ENCODE data around the gene CTSE. TPM values are rescaled to one million over a fixed set of nuclear protein-coding genes. Genes with fewer than 3 reads are reported as not detected.
A peak's percentile ranks its signal among the peaks of the same experiment; 100 is the strongest.
"Not testable (repeated sequence)": the region's sequence is repeated elsewhere in the genome, so short reads cannot be mapped to it uniquely, and the experiment has no call there.

CTSE gene
- total RNA-seq, 2 experiments from 2014 or later = not detected

- Mint-ChIP-seq H3K4me1 (peaks cover 13% of the 10 kb centered on the region), H3K27me3 (peaks cover 9% of the 10 kb centered on the region), H3K36me3 (ENCODE audit: low read depth) (no peaks in the 10 kb centered on the region), H3K9me3 (peaks cover 6% of the 10 kb centered on the region), H3K4me3 (no peak overlapping the region), H3K27ac (no peak overlapping the region)
- peak; percentile 11 for DNase-seq
- ChIA-PET CTCF (no interaction called here), POLR2A (no interaction called here)
Measured at GRCh38 chr1:206004826-206005225, 18.9 kb downstream of the CTSE start.

DNA sequence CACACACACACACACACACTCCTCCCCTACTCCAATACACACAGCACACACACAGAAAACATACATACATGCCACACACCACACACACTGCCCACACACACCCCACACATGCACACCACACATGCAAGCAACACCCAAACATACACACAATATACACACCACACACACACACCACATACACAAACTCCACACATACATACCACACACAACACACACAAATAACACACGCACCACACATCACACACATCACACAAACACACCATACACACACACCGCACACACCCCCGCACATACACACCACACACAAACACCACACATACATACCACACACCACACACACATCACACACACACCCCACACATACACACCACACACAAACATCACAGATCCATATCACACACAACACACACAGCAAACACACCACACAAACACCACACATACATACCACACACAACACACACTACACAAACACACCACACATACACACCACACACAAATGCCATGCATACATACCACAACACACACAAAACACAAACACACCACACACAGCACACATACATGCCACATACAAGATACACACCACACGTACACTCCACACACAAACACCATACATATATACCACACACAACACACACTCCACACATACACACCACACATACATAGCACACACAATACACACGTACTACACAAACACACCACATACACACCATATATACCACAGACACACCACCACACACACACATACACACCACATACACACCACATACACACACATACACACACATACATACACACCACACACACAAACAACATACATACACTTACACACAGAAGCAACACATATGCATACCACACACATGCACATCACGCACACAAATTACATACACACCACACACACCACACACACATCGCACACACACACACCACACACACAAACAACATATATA, 19.6 kb downstream of the CTSE start:
- no peak overlapping the region for H3K27ac Mint-ChIP-seq
- DNase-seq = peak; percentile 8
- CTCF ChIA-PET = interaction anchor here (1.0 kb wide), 1 partner anchor 27 kb away, joined by 5 read pairs; no protein-coding TSS in a partner anchor
- H3K4me1 Mint-ChIP-seq = peaks cover 13% of the 10 kb centered on the region
- H3K36me3 Mint-ChIP-seq (ENCODE audit: low read depth) = no peaks in the 10 kb centered on the region
- H3K4me3 Mint-ChIP-seq = no peak overlapping the region
- H3K9me3 Mint-ChIP-seq = peaks cover 6% of the 10 kb centered on the region
- POLR2A ChIA-PET = no interaction called here
- H3K27me3 Mint-ChIP-seq = peaks cover 9% of the 10 kb centered on the region

DNA sequence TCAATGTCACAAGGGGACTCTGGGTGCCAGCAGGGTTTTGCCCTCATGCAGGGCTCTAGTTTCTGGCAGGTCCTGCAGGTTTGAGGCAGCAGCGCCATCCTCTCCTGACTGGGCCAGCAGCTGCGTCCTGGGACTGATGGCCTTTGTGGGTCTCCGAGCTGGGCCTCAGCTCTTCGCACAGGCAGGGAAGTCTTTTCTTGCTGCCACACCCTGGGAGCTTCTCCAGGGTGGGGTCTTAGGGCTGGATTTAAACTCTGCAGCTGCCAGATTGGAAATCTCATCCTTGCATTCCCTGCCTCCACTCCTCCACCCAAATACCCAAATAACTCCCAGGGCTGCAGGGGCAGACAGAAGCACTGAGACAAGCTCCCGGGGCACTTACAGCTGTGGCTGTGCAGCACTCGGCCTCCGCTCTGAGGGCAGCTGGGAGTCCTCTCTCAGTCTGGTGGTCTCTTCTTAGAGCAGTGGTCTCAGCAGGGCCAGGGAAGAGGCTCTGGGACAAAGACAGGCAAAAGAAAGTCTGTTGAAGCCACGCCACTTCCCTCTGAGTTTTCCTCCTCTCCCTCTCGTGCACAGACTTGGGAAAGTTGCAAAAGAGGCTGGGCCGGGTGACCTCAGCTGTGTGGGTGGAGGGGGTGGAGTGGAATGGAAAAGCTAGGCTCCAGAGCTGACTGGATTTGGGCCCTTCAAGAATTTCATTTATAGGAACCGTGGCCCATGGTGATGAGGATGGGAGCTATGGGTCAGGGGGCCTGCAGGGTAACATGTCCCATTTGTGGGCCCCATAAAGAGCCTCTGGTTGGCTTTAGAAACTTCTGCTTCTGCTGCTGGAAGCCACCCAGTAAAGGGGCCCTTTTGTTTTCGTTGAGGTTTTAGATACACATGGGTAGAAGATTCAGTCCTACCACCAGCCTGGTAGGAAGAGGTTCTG, 20.6 kb downstream of the CTSE start, which contains the start of gene RAB7B:
Gene RAB7B, minus strand, starts transcription at position 525 of the 931 bp plus-strand sequence. CDS start 9,260 bp downstream, outside the sequence.
- POLR2A ChIA-PET = no interaction called here
- DNase-seq = peak; percentile 11
- H3K27me3 Mint-ChIP-seq = peaks cover 9% of the 10 kb centered on the region

GRCh38 chr1:206002160-206002559, 21.5 kb downstream of the CTSE start:
- Mint-ChIP-seq H3K4me3 (no peak overlapping the region), H3K27me3 (peaks cover 16% of the 10 kb centered on the region), H3K4me1 (peaks cover 13% of the 10 kb centered on the region), H3K36me3 (ENCODE audit: low read depth) (no peaks in the 10 kb centered on the region), H3K27ac (no peak overlapping the region), H3K9me3 (peaks cover 6% of the 10 kb centered on the region)
- CTCF ChIA-PET = no interaction called here
- POLR2A ChIA-PET = no interaction called here
- DNase-seq = peak; percentile 11

More for the DNA sequence above, 20.6 kb downstream of the CTSE start, which contains the start of gene RAB7B:
- Mint-ChIP-seq H3K36me3 (ENCODE audit: low read depth) (no peaks in the 10 kb centered on the region), H3K9me3 (peaks cover 6% of the 10 kb centered on the region), H3K4me3 (no peak within 1 kb of the TSS), H3K4me1 (peaks cover 13% of the 10 kb centered on the region), H3K27ac (no peak within 1 kb of the TSS)
- CTCF ChIA-PET = interaction anchor here (1.0 kb wide), 1 partner anchor 26 kb away, joined by 5 read pairs; no protein-coding TSS in a partner anchor

DNA sequence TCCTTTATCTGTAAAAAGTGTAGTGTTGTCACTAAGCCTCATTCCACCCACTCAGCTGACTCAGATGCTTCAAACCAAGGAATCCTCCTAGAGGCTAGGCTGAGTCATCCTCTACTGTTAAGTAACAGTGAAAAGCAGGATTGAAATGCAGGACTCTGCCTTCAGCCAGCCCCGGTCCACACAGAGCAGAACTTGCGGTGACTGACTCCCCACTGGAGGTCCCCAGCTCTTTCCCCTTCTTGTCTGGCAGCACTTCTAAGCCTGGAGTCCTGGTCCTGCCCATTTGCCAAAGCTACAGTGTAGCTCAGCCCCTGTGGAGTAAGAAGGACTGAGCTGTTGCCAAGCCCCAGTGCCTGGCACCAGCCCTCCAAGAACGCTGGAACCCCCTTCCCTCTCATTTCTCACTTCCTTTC, 22.2 kb downstream of the CTSE start:
- Mint-ChIP-seq H3K36me3 (ENCODE audit: low read depth) (no peaks in the 10 kb centered on the region), H3K4me1 (peaks cover 13% of the 10 kb centered on the region), H3K9me3 (peaks cover 6% of the 10 kb centered on the region), H3K4me3 (no peak overlapping the region), H3K27ac (no peak overlapping the region), H3K27me3 (peaks cover 17% of the 10 kb centered on the region)
- ChIA-PET CTCF (interaction anchor here (2.3 kb wide), 1 partner anchor 24 kb away, joined by 9 read pairs; no protein-coding TSS in a partner anchor), POLR2A (no interaction called here)
- no peak for DNase-seq

GRCh38 chr1:206000641-206001339, 22.9 kb downstream of the CTSE start:
- H3K9me3 Mint-ChIP-seq = peaks cover 6% of the 10 kb centered on the region
- H3K36me3 Mint-ChIP-seq (ENCODE audit: low read depth) = no peaks in the 10 kb centered on the region
- ChIA-PET POLR2A (no interaction called here), CTCF (interaction anchor here (2.3 kb wide), 1 partner anchor 23 kb away, joined by 9 read pairs; no protein-coding TSS in a partner anchor)
- H3K27ac Mint-ChIP-seq = no peak overlapping the region
- H3K4me1 Mint-ChIP-seq = peaks cover 13% of the 10 kb centered on the region
- no peak overlapping the region for H3K4me3 Mint-ChIP-seq
- DNase-seq = no peak
- peaks cover 15% of the 10 kb centered on the region for H3K27me3 Mint-ChIP-seq

GRCh38 chr1:205998457-205999241, 25.0 kb downstream of the CTSE start:
- no peak overlapping the region for H3K4me3 Mint-ChIP-seq
- POLR2A ChIA-PET = no interaction called here

DNA sequence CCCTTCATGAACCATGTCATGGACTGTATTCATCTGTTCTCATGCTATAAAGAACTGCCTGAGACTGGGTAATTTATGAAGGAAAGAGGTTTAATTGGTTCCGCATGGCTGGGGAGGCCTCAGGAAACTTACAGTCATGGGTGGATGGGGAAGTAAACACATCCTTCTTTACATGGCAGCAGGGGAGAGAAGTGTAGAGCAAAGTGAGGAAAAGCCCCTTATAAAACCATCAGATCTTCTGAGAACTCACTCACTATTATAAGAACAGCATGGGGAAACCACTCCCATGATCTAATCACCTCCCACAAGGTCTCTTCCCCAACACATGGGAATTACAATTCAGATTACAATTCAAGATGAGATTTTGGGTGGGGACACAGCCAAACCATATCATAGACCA, 27.1 kb downstream of the CTSE start:
- H3K36me3 Mint-ChIP-seq (ENCODE audit: low read depth); POLR2A ChIA-PET; DNase-seq; H3K27ac Mint-ChIP-seq; H3K9me3 Mint-ChIP-seq; H3K4me3 Mint-ChIP-seq; H3K4me1 Mint-ChIP-seq; CTCF ChIA-PET: not testable (repeated sequence)
- peaks cover 16% of the 10 kb centered on the region for H3K27me3 Mint-ChIP-seq

More at GRCh38 chr1:205998457-205999241, 25.0 kb downstream of the CTSE start:
- no peak overlapping the region for H3K27ac Mint-ChIP-seq
- DNase-seq = no peak
- H3K4me1 Mint-ChIP-seq = peaks cover 7% of the 10 kb centered on the region
- peaks cover 11% of the 10 kb centered on the region for H3K27me3 Mint-ChIP-seq
- CTCF ChIA-PET = interaction anchor here (1.0 to 1.3 kb wide), 2 partner anchors 21 to 32 kb away, joined by 3 to 5 read pairs; no protein-coding TSS in a partner anchor
- no peaks in the 10 kb centered on the region for H3K36me3 Mint-ChIP-seq (ENCODE audit: low read depth)
- H3K9me3 Mint-ChIP-seq = no peaks in the 10 kb centered on the region

DNA sequence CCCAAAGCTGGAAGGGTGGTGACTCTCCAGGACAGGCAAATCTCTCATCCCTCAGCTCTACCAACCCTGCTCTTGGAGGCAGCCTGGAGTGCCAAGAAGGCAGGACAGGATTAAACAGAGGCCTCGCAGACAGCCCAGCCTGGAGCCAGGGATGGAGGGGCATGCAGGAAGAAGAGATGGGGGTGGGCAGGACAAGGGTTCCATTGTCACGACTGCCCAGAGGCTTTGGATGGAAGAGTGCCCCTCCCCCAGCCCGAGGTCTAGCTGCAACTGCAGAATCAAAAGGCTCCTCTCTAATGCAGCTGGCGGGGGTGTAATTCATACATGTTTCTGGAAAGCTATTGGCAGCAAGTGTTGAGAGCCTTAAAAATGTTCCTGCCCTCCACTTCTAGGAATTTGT, 29.3 kb downstream of the CTSE start:
- H3K36me3 Mint-ChIP-seq (ENCODE audit: low read depth) = no peaks in the 10 kb centered on the region
- no peak overlapping the region for H3K4me3 Mint-ChIP-seq
- no peaks in the 10 kb centered on the region for H3K9me3 Mint-ChIP-seq
- H3K27ac Mint-ChIP-seq = no peak overlapping the region
- no peaks in the 10 kb centered on the region for H3K4me1 Mint-ChIP-seq
- peaks cover 27% of the 10 kb centered on the region for H3K27me3 Mint-ChIP-seq
- no peak for DNase-seq
- POLR2A ChIA-PET = no interaction called here
- CTCF ChIA-PET = no interaction called here

DNA sequence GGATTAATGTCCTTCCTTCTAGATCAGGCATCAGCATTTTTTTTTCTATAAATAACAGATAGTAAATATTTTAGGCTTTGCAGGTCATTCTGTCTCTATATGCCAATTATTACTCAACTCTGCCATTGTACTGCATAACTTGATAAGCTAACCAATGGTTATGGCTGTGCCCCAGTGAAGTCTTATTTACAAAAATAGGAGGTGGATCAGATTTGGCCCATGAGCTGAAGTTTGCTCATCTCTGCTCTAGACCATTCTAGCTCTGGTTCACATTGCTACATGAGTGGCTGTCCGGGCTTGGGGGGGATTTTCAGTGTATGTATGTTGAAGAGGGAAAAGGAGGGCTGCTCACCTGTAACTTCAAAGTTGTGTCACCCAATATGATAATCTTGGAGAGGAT, 30.6 kb downstream of the CTSE start:
- POLR2A ChIA-PET = no interaction called here
- Mint-ChIP-seq H3K27ac (no peak overlapping the region), H3K27me3 (peaks cover 27% of the 10 kb centered on the region), H3K36me3 (ENCODE audit: low read depth) (no peaks in the 10 kb centered on the region), H3K4me3 (no peak overlapping the region), H3K9me3 (no peaks in the 10 kb centered on the region), H3K4me1 (no peaks in the 10 kb centered on the region)
- no peak for DNase-seq
- CTCF ChIA-PET = interaction anchor here (1.1 to 1.4 kb wide), 2 partner anchors 16 to 201 kb away, joined by 3 to 6 read pairs; no protein-coding TSS in a partner anchor

DNA sequence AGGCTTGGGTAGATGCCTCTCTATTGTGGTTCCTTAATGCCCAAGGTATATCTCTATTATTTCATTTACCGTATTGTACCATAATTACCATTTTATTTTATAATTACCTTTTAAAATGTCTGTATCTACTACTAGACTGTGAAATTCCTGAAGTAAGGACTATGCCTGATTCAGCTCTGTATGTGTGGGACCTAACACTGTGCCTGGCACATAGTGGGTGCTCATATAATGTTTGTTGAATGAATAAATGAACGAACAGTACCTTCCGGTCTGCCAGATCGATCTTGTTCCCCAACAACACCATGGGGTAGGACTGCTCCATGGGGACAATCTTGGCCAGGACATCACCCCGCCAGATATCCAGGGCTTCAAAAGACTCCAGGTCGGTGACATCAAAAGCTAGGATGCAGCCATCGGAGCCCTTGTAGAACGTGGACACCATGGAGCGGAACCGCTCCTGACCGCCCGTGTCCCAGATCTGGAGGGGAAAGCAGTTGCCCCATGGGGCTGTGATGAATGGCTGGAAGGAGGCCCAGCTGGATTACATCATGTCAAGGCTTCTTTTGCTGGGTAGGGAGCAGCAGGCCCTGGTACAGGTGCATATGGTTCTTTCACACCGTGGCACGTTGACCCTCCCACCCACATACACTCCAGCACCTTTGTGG, 31.3 kb downstream of the CTSE start:
- no peak for DNase-seq
- Mint-ChIP-seq H3K36me3 (ENCODE audit: low read depth) (no peaks in the 10 kb centered on the region), H3K4me3 (no peak overlapping the region), H3K27ac (no peak overlapping the region), H3K4me1 (no peaks in the 10 kb centered on the region), H3K27me3 (peaks cover 22% of the 10 kb centered on the region), H3K9me3 (no peaks in the 10 kb centered on the region)
- ChIA-PET CTCF (interaction anchor here (1.4 to 1.5 kb wide), 2 partner anchors 15 to 200 kb away, joined by 3 to 7 read pairs; no protein-coding TSS in a partner anchor), POLR2A (no interaction called here)

Data from activated CD4-positive, alpha-beta memory T cell treated with anti-CD3 and anti-CD28 coated beads, Interleukin-2, amount 10 ng/mL, durations not matched to agents 7 days and 5 days (primary cell).